H9 (cell line): ENCODE measurements around the gene GBP3. TPM values are rescaled to one million over a fixed set of nuclear protein-coding genes. Genes with fewer than 3 reads are reported as not detected.

Experiments used
- DNase-seq: peaks from one replicate; pipeline ENCODE4 v3.0.0-alpha.2; 2017
- H2AFZ ChIP-seq: one replicate; pipeline ENCODE4 v1.6.1; 2013; ENCODE audit warnings: mild to moderate bottlenecking, low read length, control low read depth, moderate library complexity
- H2AK5ac ChIP-seq: 2 replicates; pipeline ENCODE4 v1.6.1; 2013; ENCODE audit warnings: low read length, control low read depth, mixed read lengths; ENCODE audit not compliant: insufficient read length
- H2BK120ac ChIP-seq: one replicate; pipeline ENCODE4 v1.6.1; 2013; ENCODE audit warnings: low read depth, mild to moderate bottlenecking, low read length, control low read depth, inconsistent platforms; ENCODE audit not compliant: poor library complexity, severe bottlenecking
- H2BK12ac ChIP-seq: 2 replicates; pipeline ENCODE4 v1.6.1; 2013; ENCODE audit warnings: low read length, control low read depth, mixed read lengths, low read depth; ENCODE audit not compliant: insufficient read length
- H2BK15ac ChIP-seq: 2 replicates; pipeline ENCODE4 v1.6.1; 2013; ENCODE audit warnings: low read depth, low read length, control low read depth
- H2BK20ac ChIP-seq: one replicate; pipeline ENCODE4 v1.6.1; 2013; ENCODE audit warnings: low read depth, mild to moderate bottlenecking, low read length, control low read depth, inconsistent platforms; ENCODE audit not compliant: poor library complexity, severe bottlenecking
- H2BK5ac ChIP-seq: 2 replicates; pipeline ENCODE4 v1.6.1; 2013; ENCODE audit warnings: low read length, control low read depth, mixed read lengths; ENCODE audit not compliant: insufficient read length
- H3K14ac ChIP-seq: 2 replicates; pipeline ENCODE4 v1.6.1; 2013; ENCODE audit warnings: low read length, control low read depth; ENCODE audit not compliant: insufficient read depth
- H3K18ac ChIP-seq: 2 replicates; pipeline ENCODE4 v1.6.1; 2013; ENCODE audit warnings: low read depth, mild to moderate bottlenecking, mixed read lengths, low read length, control low read depth; ENCODE audit not compliant: insufficient read length
- H3K23ac ChIP-seq: 2 replicates; pipeline ENCODE4 v1.6.1; 2013; ENCODE audit warnings: low read length, control low read depth, mixed read lengths, low read depth; ENCODE audit not compliant: insufficient read length
- H3K23me2 ChIP-seq: 2 replicates; pipeline ENCODE4 v1.6.1; 2013; ENCODE audit warnings: low read depth, mild to moderate bottlenecking, mixed read lengths, low read length, control low read depth; ENCODE audit not compliant: insufficient read length, poor library complexity, severe bottlenecking
- H3K27ac ChIP-seq: 2 replicates; pipeline ENCODE4 v1.5.1; 2013; ENCODE audit warnings: low read length, control low read depth, mixed read lengths, low read depth; ENCODE audit not compliant: insufficient read length
- H3K27me3 ChIP-seq: 2 replicates; pipeline ENCODE4 v1.6.1; 2013; ENCODE audit warnings: low read length, control low read depth, inconsistent platforms; ENCODE audit not compliant: insufficient read depth
- H3K4ac ChIP-seq: 2 replicates; pipeline ENCODE4 v1.6.1; 2013; ENCODE audit warnings: low read depth, mild to moderate bottlenecking, control low read depth, inconsistent platforms, low read length, moderate library complexity
- H3K4me1 ChIP-seq: 2 replicates; pipeline ENCODE4 v1.6.1; 2013; ENCODE audit warnings: low read length, control low read depth, inconsistent platforms; ENCODE audit not compliant: insufficient read depth
- H3K4me2 ChIP-seq: 2 replicates; pipeline ENCODE4 v1.6.1; 2013; ENCODE audit warnings: low read length, control low read depth, mixed read lengths; ENCODE audit not compliant: insufficient read length, insufficient read depth
- H3K56ac ChIP-seq: 2 replicates; pipeline ENCODE4 v1.6.1; 2013; ENCODE audit warnings: low read depth, mild to moderate bottlenecking, mixed read lengths, low read length, control low read depth; ENCODE audit not compliant: insufficient read length
- H3K79me1 ChIP-seq: 2 replicates; pipeline ENCODE4 v1.6.1; 2013; ENCODE audit warnings: low read depth, mild to moderate bottlenecking, moderate library complexity, low read length, control low read depth, inconsistent platforms; ENCODE audit not compliant: insufficient read depth, poor library complexity, severe bottlenecking
- H3K79me2 ChIP-seq: 2 replicates; pipeline ENCODE4 v1.6.1; 2013; ENCODE audit warnings: low read length, control low read depth, inconsistent platforms; ENCODE audit not compliant: insufficient read depth
- H3K9ac ChIP-seq: 2 replicates; pipeline ENCODE4 v1.6.1; 2013; ENCODE audit warnings: low read length, control low read depth, mixed read lengths; ENCODE audit not compliant: insufficient read length; ENCODE audit errors: extremely low read depth
- H3K9me3 ChIP-seq: one replicate; pipeline ENCODE4 v1.6.1; 2013; ENCODE audit warnings: low read depth, low read length, inconsistent platforms; ENCODE audit not compliant: control insufficient read depth
- H3T11ph ChIP-seq: one replicate; pipeline ENCODE4 v1.6.1; 2013; ENCODE audit warnings: mild to moderate bottlenecking, low read length, control low read depth, inconsistent platforms
- H4K20me1 ChIP-seq: one replicate; pipeline ENCODE4 v1.6.1; 2013; ENCODE audit not compliant: control insufficient read depth, insufficient read length, insufficient read depth
- H4K5ac ChIP-seq: 2 replicates; pipeline ENCODE4 v1.6.1; 2013; ENCODE audit warnings: low read depth, mild to moderate bottlenecking, mixed read lengths, low read length, control low read depth; ENCODE audit not compliant: insufficient read length
- H4K8ac ChIP-seq: replicated peaks from 2 replicates; pipeline ENCODE4 v1.6.1; 2013; ENCODE audit warnings: low read length, control low read depth, mixed read lengths, low read depth; ENCODE audit not compliant: insufficient read length
- H4K91ac ChIP-seq: 2 replicates; pipeline ENCODE4 v1.6.1; 2013; ENCODE audit warnings: low read depth, mild to moderate bottlenecking, moderate library complexity, mixed read lengths, low read length, control low read depth; ENCODE audit not compliant: insufficient read length
- H3K27ac Mint-ChIP-seq, 3 experiments: 2 replicates in 2 of 3; 3 replicates in 1 of 3; pipeline ENCODE4 v1.8.0; 2020 to 2021; ENCODE audit warnings: mixed read lengths in 3 of 3, mild to moderate bottlenecking in 1 of 3, moderate library complexity in 1 of 3
- H3K27me3 Mint-ChIP-seq: 2 replicates; pipeline ENCODE4 v1.8.0; 2021; ENCODE audit warnings: low read depth, mild to moderate bottlenecking, moderate library complexity, mixed read lengths
- H3K36me3 Mint-ChIP-seq, 3 experiments: 2 replicates in 2 of 3; 3 replicates in 1 of 3; pipeline ENCODE4 v1.8.0; 2020 to 2021; ENCODE audit warnings: low read depth in 3 of 3, mixed read lengths in 3 of 3; ENCODE audit not compliant: insufficient read depth in 1 of 3
- H3K4me1 Mint-ChIP-seq, 2 experiments: 2 replicates each; pipeline ENCODE4 v1.8.0; 2020; ENCODE audit warnings: mixed read lengths in 2 of 2
- H3K4me3 Mint-ChIP-seq, 2 experiments: 2 replicates in 1 of 2; 3 replicates in 1 of 2; pipeline ENCODE4 v1.8.0; 2020 to 2021; ENCODE audit warnings: mild to moderate bottlenecking in 2 of 2, mixed read lengths in 2 of 2, moderate library complexity in 1 of 2
- H3K9me3 Mint-ChIP-seq, 2 experiments: 2 replicates in 1 of 2; 3 replicates in 1 of 2; pipeline ENCODE4 v1.8.0; 2020; ENCODE audit warnings: mild to moderate bottlenecking in 2 of 2, mixed read lengths in 2 of 2, moderate library complexity in 1 of 2
- CTCF ChIP-seq: fragments of 200-600 bp; sonication (generic); conservative IDR thresholded peaks from 3 replicates; pipeline ENCODE4 v1.8.0; 2021; ENCODE audit warnings: antibody characterized with exemption, mild to moderate bottlenecking
- WGBS: extraction: QIAGEN DNeasy Blood & Tissue Kit; methylation state at CpG from one replicate; pipeline ENCODE4 v1.1.7; 2013; ENCODE audit warnings: missing lambda C conversion rate, low lambda C conversion rate, mixed read lengths; ENCODE audit not compliant: insufficient read length; ENCODE audit errors: extremely low coverage; 5-methylcytosine and 5-hydroxymethylcytosine counted together
- total RNA-seq: library from RNA; stranded (reverse); gene quantifications from 2 replicates; pipeline ENCODE4 v1.2.1, GENCODE V29; 2021

Gene GBP3
- total RNA-seq, 1 experiment from 2014 or later, result not detected

GRCh38 chr1:88983791-88984559 lies 38.7 kb downstream of the GBP3 start:
- H3K4me2 ChIP-seq, result no peak overlapping the region
- DNase-seq, result no peak

More at GRCh38 chr1:88983791-88984559, 38.7 kb downstream of the GBP3 start:
- no peak overlapping the region for H2BK120ac ChIP-seq
- no peak overlapping the region for H2AK5ac ChIP-seq
- no peaks in the 10 kb centered on the region; the same call in 1 of the 2 replicates for H3K4me1 ChIP-seq
- H3K4ac ChIP-seq, result no peak overlapping the region
- no peak overlapping the region for H3K4me3 Mint-ChIP-seq
- WGBS, result no CpG with 5 or more reads among the region's 17 CpGs
- no peak overlapping the region for H4K8ac ChIP-seq
- H4K5ac ChIP-seq, result no peak overlapping the region
- no peak overlapping the region for H2BK20ac ChIP-seq
- no peaks in the 10 kb centered on the region for H3K27me3 Mint-ChIP-seq
- no peaks in the 10 kb centered on the region for H3K9me3 Mint-ChIP-seq
- TF ChIP-seq CTCF, result peak; percentile 74
- H4K20me1 ChIP-seq, result peaks cover 3% of the 10 kb centered on the region
- H2BK5ac ChIP-seq, result no peak overlapping the region
- peak overlapping the region in 2 of 3 experiments; percentile 45 to 91; a peak in 3 of 7 replicates for H3K27ac Mint-ChIP-seq
- H3K23me2 ChIP-seq, result no peaks in the 10 kb centered on the region
- H3K9ac ChIP-seq, result no peak overlapping the region
- no peak overlapping the region for H4K91ac ChIP-seq
- no peak overlapping the region for H3K56ac ChIP-seq
- peaks cover 30 to 50% (median 46%) of the 10 kb centered on the region in 3 experiments for H3K36me3 Mint-ChIP-seq
- peaks cover 15% of the 10 kb centered on the region; the same call in 1 of the 2 replicates for H3K79me2 ChIP-seq
- H3K27ac ChIP-seq, result no peak overlapping the region
- no peak overlapping the region for H3K14ac ChIP-seq
- no peaks in the 10 kb centered on the region for H3K27me3 ChIP-seq
- peaks cover 0 to 14% of the 10 kb centered on the region in 2 experiments; a peak in 2 of 4 replicates for H3K4me1 Mint-ChIP-seq
- H3K18ac ChIP-seq, result no peak overlapping the region
- H2AFZ ChIP-seq, result no peak overlapping the region
- peaks cover 16% of the 10 kb centered on the region for H3K79me1 ChIP-seq
- H3T11ph ChIP-seq, result no peak overlapping the region
- no peak overlapping the region for H3K23ac ChIP-seq
- H2BK12ac ChIP-seq, result no peak overlapping the region
- no peak overlapping the region for H2BK15ac ChIP-seq
- H3K9me3 ChIP-seq, result no peaks in the 10 kb centered on the region
